ENCODE data around the gene C12orf43. TPM values are rescaled to one million over a fixed set of nuclear protein-coding genes. Genes with fewer than 3 reads are reported as not detected.
A peak's percentile ranks its signal among the peaks of the same experiment; 100 is the strongest.

Gene C12orf43
- total RNA-seq, 1 experiment from 2014 or later = 14.8 TPM

- Histone ChIP-seq H3K4me2 (no peak overlapping the region), H3K27me3 (ENCODE audit: insufficient read depth, low read depth) (no peaks in the 10 kb centered on the region), H3K36me3 (ENCODE audit: low read depth) (no peaks in the 10 kb centered on the region), H3K4me1 (replicated peaks; ENCODE audit: insufficient read depth) (peaks cover 11% of the 10 kb centered on the region), H3F3A (ENCODE audit: insufficient read depth, low read depth) (peaks cover 13% of the 10 kb centered on the region; the same call in 1 of the 2 replicates), H4K20me1 (ENCODE audit: insufficient read depth) (no peaks in the 10 kb centered on the region), H2AFZ (no peak overlapping the region), H3K9me3 (ENCODE audit: insufficient read depth, low read depth) (no peaks in the 10 kb centered on the region), H3K79me2 (ENCODE audit: low read depth) (no peaks in the 10 kb centered on the region), H3K4me3 (no peak overlapping the region), H3K9me2 (ENCODE audit: insufficient read depth) (no peaks in the 10 kb centered on the region), H3K27ac (no peak overlapping the region)
- CTCF ChIA-PET = no interaction called here
- POLR2A ChIA-PET (ENCODE audit: unreplicated experiment) = interaction anchor here (0.6 to 0.8 kb wide), 2 partner anchors 39 to 124 kb away, joined by 5 to 24 read pairs; no protein-coding TSS in a partner anchor
- intact Hi-C loops (cut with micrococcal nuclease; ENCODE audit: unreplicated experiment) = no loop called here
- no peak for TF ChIP-seq CTCF (conservative IDR thresholded peaks at IDR 0.05)
- no peak for TF ChIP-seq EZH2 (IDR thresholded peaks at IDR 0.05; ENCODE audit: low read depth)
- no TSS peak for BruUV-seq (replicated peaks)
- peak in 1 of 2 experiments; percentile 16 for DNase-seq
Observed at GRCh38 chr12:120965534-120966091, 50.7 kb downstream of the C12orf43 start.

GRCh38 chr12:120964298-120964697 is 52.0 kb downstream of the C12orf43 start:
- intact Hi-C loops (cut with micrococcal nuclease; ENCODE audit: unreplicated experiment) = no loop called here
- Histone ChIP-seq H3K4me1 (replicated peaks; ENCODE audit: insufficient read depth) (peaks cover 17% of the 10 kb centered on the region), H3F3A (ENCODE audit: insufficient read depth, low read depth) (peaks cover 13% of the 10 kb centered on the region; the same call in 1 of the 2 replicates), H3K79me2 (ENCODE audit: low read depth) (no peaks in the 10 kb centered on the region), H3K9me2 (ENCODE audit: insufficient read depth) (no peaks in the 10 kb centered on the region), H3K4me3 (no peak overlapping the region), H2AFZ (no peak overlapping the region), H3K4me2 (no peak overlapping the region), H4K20me1 (ENCODE audit: insufficient read depth) (no peaks in the 10 kb centered on the region), H3K27me3 (ENCODE audit: insufficient read depth, low read depth) (no peaks in the 10 kb centered on the region), H3K27ac (no peak overlapping the region), H3K36me3 (ENCODE audit: low read depth) (no peaks in the 10 kb centered on the region), H3K9me3 (ENCODE audit: insufficient read depth, low read depth) (no peaks in the 10 kb centered on the region)
- no TSS peak for BruUV-seq (replicated peaks)
- POLR2A ChIA-PET (ENCODE audit: unreplicated experiment) = no interaction called here
- no peak for DNase-seq
- CTCF ChIA-PET = interaction anchor here (0.7 kb wide), 1 partner anchor 66 kb away, joined by 3 read pairs; no protein-coding TSS in a partner anchor
- TF ChIP-seq EZH2 (IDR thresholded peaks at IDR 0.05; ENCODE audit: low read depth) = no peak

- no peaks in the 10 kb centered on the region for H3K79me2 ChIP-seq (ENCODE audit: low read depth)
- H3K4me3 ChIP-seq = no peak overlapping the region
- H3K4me2 ChIP-seq = no peak overlapping the region
- H3K9me2 ChIP-seq (ENCODE audit: insufficient read depth) = no peaks in the 10 kb centered on the region
- H4K20me1 ChIP-seq (ENCODE audit: insufficient read depth) = no peaks in the 10 kb centered on the region
- no TSS peak for BruUV-seq (replicated peaks)
- H3K4me1 ChIP-seq (replicated peaks; ENCODE audit: insufficient read depth) = peaks cover 18% of the 10 kb centered on the region
- CTCF ChIA-PET = interaction anchor here (1.1 kb wide), 1 partner anchor 55 kb away, joined by 8 read pairs; no protein-coding TSS in a partner anchor
- H3F3A ChIP-seq (ENCODE audit: insufficient read depth, low read depth) = peaks cover 13% of the 10 kb centered on the region; the same call in 1 of the 2 replicates
- H3K9me3 ChIP-seq (ENCODE audit: insufficient read depth, low read depth) = no peaks in the 10 kb centered on the region
- no peaks in the 10 kb centered on the region for H3K36me3 ChIP-seq (ENCODE audit: low read depth)
- H3K27ac ChIP-seq = peak overlapping the region; percentile 33
- no peak for TF ChIP-seq EZH2 (IDR thresholded peaks at IDR 0.05; ENCODE audit: low read depth)
- no peak for TF ChIP-seq CTCF (conservative IDR thresholded peaks at IDR 0.05)
- POLR2A ChIA-PET (ENCODE audit: unreplicated experiment) = no interaction called here
- no peak overlapping the region for H2AFZ ChIP-seq
- intact Hi-C loops (cut with micrococcal nuclease; ENCODE audit: unreplicated experiment) = no loop called here
- DNase-seq = peak in 1 of 2 experiments; percentile 78
- H3K27me3 ChIP-seq (ENCODE audit: insufficient read depth, low read depth) = no peaks in the 10 kb centered on the region
Observed at GRCh38 chr12:120962532-120963020, 53.7 kb downstream of the C12orf43 start.
